Measurements from ENCODE around the gene BPNT1. TPM values are rescaled to one million over a fixed set of nuclear protein-coding genes. Genes with fewer than 3 reads are reported as not detected.

Gene BPNT1
- total RNA-seq, result 8.4 and 15.5 TPM in 2 replicates

GRCh38 chr1:220089650-220090556 is at the start of gene BPNT1:
Gene BPNT1, minus strand, starts transcription at chr1:220089788. Its CDS starts 9,942 bp downstream, at chr1:220079846.

GRCh38 chr1:220094016-220094911 is 4.7 kb upstream of the BPNT1 start, which contains the start of gene IARS2:
Gene IARS2, plus strand, starts transcription at chr1:220094132. Its CDS starts 85 bp downstream, at chr1:220094217.

GRCh38 chr1:220046052-220046930 is 43.3 kb downstream of the BPNT1 start, which contains the start of gene EPRS1:
Gene EPRS1, minus strand, starts transcription at chr1:220046505. Its CDS starts 117 bp downstream, at chr1:220046388.

Other genes starting within 250 kb of the BPNT1 start
- gene SLC30A10, start 161.2 kb downstream of the BPNT1 start, total RNA-seq, result not detected in 2 replicates
- 60.3 and 86.2 TPM in 2 replicates for gene EPRS1, start 43.3 kb downstream of the BPNT1 start, total RNA-seq
- 61.0 and 72.3 TPM in 2 replicates for gene IARS2, start 4.3 kb upstream of the BPNT1 start, total RNA-seq
- 13.6 and 16.7 TPM in 2 replicates for gene RAB3GAP2, start 182.7 kb upstream of the BPNT1 start, total RNA-seq

Data from pericardium fibroblast (primary cell).